Measurements from ENCODE around the gene AGBL4.

Gene AGBL4

DNA sequence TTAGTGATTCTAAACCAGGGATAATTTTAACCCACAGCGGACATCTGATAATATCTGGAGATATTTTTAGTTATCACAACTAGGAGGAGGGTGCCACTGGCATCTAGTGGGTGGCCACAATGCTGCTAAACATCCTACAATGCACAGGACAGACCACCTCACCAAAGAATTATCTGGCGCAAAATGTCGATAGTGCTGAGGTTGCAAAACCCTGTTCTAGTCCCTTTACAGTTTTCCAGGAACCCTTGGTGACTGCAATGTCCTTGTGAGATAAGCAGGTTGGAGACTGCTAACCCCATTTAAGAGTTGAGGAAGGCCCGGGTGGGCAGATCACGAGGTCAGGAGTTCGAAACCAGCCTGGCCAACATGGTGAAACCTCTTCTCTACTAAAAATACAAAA is 1083.9 kb downstream of the AGBL4 start:
- DNase-seq, result no peak

DNA sequence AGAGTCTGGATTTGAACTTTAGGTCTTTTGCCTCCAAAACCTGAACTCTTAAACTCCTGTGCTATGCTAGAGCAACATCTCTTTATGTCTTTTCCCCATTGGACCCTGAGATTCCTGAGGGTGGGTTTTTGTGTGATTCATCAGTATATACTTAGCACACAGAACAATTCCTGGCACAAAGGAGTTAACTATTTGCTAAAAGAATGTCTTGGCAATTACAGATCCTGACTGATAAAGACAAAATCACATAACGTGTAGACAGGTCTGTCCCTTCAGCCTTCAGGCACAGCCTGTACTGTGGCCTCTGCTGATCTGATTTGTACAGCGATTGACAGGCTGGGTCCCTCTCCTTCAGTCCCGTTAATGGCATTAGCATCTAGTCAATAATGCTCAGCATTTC is 1084.7 kb downstream of the AGBL4 start:
- DNase-seq, result no peak

DNA sequence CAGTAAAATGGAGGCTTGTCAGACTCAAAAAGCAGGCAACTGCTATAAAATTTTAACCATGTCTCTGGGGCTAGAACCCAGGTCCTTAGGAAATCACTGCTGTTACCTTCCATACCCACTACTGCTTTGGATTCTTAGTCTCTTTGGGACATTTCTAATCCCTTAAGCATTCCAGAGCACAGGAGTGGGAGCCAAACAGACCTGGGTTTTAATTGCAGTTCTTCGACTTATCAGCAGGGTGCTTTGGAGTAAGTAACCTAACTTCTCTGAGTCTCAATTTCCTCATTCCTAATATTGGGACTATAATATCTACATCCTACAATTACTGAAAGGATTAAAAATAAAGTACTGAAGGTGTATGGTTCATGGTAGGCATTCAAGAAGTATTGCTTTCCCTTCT is 1086.0 kb downstream of the AGBL4 start:
- DNase-seq, result no peak

DNA sequence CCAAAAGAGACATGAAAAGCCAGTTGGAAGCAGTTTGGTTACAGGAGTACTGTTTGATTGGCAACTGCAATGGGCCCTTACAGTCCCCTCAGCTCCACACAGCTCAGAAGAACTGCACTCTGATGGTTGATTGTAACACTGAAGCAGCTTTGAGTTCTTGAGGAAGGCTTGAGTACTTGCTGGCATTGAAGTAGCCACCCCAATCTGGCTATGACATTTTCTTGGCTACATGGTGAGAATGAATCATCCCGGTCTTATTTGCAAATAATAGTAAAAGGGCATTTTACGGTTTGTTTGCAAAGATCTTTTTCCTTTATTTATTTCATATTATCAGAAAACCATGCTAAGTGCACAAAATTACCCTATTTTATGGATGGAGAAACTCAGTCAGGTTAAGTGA is 1087.3 kb downstream of the AGBL4 start:
- no peak for DNase-seq

DNA sequence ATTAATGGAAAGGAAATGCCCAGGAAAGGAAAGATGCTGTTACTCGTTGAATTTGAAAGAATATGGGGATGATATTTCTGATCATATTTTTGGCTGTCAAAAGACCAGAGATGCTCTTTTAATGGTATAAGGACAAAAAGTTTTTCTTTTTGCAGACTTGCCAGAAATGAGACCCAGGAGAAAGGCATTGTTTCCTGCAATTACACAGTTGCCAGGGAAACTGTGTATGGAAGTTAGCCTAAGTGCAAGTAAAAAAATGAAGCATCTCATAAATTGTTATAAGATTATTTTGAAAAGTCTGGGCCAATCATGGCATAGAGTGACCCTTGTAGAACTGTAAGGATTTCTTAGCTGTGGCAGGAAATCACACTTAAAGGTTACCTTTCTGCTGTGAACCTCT is 1091.4 kb downstream of the AGBL4 start:
- no peak for DNase-seq

DNA sequence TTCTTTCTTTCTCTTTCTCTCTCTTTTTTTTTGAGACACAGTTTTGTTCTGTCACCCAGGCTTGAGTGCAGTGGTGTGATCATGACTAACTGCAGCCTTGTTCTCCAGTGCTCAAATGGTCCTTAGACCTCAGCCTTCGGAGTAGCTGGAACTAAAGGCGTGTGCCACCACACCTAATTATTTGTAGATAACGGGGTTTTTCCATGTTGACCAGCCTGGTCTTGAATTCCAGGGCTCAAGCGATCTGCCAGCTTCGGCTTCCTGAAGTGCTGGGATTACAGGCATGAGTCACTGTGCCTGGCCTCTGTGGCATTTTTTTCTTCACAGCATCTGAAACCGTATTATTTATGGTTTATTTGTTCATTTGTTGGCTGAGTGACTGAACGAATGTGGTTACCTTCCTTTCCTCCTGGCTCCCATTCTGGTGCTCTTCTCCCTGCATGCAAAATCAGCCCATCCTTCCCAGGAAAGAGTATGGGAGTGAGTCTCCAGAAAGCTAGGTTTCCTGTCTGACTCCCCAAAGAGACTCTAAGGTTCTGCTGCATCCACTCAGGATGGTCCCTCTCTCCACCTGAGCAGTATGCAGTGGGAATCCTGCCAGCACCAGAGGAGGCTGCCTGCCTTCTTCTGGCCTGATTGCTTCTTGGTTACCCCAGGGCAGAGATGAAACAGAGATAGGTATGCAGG is 1092.1 kb downstream of the AGBL4 start:
- DNase-seq, result no peak

DNA sequence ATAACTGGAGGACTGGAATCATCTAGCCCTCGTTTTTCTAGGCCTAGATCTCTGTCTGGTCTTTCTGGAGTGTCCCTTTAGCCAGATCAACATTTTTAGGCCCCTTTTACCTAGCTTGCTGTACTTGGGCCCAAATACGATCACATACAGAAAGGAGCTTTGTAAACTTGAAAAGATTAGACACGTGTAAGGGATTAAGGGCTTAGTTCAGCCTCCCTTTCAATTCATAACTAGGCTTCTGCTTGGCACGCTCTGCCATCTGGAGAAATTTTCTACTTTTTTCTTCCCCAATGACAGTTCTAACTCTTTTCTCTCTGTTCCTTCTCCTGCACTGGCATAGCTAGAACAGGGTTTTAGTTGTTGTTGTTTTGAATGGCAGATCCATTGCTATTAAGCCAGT is 1093.7 kb downstream of the AGBL4 start:
- no peak for DNase-seq

DNA sequence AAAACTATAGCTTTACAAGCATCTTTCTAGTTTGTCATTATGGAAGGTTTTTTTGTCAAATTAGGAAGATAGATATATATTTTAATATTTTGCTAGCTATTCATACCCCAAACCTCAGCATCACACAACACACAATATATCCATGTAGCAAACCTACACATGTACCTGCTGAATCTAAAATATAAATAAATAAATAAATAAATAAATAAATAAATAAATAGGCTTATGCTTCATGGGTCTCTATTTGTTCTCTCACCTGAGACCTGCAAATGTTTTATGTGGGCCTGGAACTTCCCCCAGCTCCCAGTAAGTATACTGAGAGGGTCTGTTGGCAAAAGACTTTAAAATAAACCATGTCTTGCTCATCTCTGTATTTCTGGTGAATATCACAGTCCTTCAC is 1099.7 kb downstream of the AGBL4 start:
- no peak for DNase-seq

DNA sequence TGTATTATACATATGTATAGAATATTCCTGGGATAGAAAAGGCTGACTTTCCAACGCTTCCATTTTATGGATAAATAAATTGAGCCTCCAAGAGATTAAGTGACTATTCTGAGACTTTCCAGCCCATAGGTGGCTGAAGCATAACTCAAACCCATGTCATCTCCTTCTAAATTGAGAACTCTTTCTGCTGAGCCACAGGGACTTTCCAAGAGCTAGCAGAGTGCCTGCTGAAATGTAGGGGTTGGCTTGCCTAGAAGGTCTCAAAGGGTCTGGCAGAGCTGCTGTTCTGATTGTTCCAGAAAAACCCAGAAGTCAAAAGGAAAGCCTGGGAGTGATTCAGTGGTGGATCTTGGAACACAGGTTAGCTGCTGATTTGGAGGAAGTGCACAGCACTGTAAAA is 1100.6 kb downstream of the AGBL4 start:
- DNase-seq, result no peak

DNA sequence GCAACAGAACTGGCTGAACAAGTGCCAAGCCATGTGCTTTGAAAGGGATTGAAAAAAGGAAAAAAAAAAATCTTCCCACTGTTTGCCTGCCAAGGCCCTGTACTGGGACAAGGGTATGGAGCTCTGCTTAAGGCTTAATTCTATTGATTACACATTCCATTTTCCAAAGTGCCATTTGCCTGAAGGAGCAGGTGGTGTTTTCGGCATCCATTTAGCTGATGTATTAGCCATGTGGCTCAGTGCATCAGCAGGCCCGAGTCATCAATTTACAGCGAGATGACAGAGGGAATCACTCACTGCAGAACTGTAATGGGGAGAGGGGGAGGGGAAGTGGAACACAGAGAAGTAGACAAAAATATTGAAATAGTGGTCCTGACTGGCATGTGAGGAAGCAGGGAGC is 1102.9 kb downstream of the AGBL4 start:
- no peak for DNase-seq

DNA sequence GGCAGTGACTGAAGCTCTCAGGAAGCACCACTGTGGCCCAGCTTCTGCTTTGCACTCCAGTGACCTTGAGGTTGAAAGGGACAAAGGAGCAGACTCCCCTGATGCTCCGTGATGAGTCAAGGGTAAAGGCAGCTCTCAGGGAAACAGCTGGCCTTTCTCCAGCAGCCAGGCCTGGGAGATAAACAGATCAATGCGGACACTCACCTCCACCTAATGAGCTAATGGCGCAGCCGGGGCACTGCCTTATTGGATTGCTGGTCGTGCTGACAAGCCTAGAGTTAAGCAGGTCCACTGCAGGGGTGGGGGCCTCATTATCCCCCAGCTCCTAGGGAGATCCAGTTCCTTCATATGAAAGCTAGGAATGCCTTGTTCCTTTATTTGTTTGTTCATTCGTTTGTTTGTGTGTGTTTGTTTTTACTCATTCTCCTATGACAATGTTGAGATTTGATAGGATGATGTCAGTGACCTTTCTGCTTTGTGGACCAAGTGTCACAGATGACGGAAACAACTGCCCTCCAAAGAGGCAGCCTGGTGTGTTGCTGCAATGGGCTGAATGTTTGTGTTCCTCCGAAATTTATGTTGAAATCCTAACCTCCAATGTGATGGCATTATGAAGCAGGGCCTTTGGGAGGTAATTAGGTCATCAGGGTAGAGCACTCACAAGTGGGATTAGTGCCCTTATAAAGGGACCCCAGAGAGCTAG is 1105.7 kb downstream of the AGBL4 start:
- DNase-seq, result no peak

DNA sequence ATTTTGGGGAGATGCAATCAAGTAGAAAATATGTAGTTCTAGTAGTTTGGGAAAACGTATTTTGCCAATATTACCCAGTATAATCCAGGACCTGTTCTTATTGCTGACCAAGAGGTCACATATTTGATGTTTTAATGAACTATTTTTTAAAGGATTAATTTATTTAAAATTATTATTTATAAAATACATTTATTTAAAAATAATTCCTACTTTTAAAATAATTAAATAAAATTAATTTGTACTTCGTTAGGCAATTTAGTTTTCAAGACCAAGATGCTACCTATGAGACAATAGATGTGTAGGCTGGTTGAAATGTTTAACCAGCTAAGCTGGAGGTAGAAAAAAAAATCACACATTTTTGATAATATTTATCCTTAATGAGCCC is 1106.7 kb downstream of the AGBL4 start:
- DNase-seq, result no peak

DNA sequence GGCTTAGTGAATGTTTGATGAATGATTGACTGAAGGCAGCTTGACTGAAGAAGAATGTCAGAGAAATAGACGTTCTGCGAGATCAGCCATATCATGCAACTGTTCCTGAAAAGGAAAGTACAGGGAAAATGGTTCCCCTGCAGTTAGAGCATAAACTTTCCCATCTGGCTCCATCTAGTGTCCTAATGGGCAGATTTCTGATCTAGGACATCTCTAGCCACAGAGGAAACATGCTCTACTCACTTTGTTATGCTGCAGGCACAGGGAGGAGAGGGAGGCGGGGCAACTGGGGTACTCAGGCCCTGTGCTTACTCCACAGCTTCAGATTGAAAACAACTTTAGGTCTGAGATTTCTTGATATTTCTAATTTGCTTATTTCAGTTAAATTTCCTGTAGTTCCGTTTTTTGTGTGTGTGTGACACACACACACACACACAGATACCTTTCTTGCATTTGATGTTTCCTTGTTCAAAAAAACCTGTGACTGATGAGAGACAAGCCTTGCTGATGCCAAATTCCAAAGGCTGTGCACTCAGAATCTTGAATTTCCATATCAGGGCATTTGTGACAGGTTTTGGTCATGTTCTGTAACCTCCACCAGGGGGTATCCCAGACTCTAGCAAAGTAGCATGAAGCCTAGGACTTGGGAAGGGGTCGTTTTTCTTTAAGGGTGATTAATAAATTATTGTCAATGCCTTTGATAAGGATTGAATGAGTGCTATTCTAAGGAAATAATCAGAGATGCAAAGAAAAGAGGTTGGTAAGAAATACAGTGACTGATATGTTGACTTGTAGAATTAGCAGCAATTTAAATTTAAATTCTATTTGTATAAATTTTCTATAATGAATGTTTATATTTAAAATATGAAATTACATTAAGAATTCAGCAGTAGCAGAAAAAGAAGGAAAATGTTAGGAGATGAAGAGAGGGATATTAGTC is 1107.4 kb downstream of the AGBL4 start:
- DNase-seq, result no peak

DNA sequence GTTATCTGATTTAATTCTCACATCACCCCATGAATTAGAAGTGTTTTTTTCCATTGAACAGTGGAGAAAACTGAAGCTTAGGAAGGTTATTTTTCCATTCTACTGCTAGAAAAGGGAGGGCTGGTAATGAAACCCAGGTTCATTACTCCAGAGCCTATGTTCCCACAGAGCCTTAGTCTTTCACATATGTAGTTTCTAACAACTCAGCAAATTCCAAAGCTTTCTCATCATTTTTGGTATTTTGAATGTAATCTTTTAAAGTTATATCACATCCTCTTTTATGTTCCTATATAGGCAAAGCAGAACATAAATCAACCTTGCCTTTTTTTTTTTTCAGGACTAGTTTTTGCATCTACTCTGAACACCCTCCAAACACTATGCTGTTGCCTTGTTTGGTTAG is 1115.1 kb downstream of the AGBL4 start:
- DNase-seq, result no peak

DNA sequence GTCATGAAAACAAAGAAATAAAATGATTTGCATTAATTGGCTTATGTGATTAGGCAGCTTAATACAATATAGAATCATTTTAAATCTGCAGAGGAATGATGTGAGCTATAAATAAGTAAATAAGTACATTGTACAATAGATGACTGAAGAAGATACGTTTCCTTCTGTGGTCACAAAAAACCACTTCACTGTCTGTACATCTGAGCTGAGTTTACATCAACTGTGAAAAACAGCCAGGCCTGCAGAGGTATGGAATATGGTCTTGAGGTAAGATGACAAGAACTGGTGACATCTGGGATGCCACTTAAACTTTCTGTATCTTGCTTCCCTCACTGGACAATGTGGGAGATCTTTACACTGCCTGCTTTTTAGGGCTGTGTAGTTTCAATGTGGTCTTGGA is 1117.0 kb downstream of the AGBL4 start:
- DNase-seq, result no peak

DNA sequence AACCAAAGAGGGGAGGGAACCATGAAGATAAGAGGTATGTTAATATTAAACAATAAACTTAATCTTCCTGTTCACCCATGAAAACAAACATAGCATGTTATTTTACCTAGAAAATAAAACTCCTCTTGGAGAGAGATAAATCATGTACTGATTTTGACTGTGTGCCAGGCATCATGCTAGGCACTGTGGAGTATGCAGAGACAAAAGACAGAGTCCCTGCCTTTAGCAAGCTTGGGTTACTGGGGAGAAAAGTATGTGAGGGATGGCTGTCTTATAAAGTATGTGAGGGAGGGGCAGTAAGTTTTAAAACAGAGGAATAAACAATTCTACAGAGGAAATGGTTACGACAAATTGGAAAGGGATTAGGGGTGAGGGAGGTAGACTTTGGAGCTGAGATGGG is 1117.6 kb downstream of the AGBL4 start:
- DNase-seq, result no peak

DNA sequence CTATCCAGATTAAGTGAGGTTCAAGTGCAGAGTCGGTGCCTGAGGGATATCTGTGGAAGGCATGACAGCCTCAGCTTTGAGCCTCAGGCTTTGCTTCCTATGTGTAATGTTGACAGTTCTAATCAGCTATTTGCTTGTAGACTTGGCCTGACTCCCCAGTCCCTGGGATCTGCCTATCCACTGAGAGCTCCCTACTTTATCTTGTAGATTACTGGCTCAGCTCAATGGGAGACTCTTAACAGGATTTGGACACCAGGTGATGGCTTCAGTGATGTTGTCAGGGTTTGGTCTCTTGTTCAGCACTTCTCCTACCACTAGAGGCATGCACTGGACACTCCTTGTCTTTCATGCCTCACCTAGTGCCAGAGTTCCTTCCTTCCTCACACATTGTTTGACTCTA is 1120.5 kb downstream of the AGBL4 start:
- no peak for DNase-seq

DNA sequence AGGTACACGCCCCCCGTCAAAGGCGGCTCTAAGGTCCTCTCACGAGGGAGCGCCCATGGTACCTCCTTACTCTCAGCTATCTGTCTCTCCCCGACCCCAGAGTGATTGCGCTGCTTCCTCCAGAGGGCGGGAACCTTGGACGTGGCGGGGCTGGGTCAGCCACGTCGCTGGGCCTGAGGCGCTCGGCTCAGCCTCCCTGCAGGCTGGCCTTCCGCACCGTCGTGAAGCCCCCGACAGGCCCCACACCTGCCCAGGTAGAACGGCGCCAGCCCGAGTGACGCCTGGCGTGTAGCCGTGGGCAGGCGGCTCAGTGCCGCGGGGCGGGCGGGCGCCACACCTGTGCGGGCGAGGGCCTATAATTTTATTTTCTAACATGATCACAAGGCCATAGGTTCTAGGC is 1124.9 kb downstream of the AGBL4 start:
- DNase-seq, result no peak

DNA sequence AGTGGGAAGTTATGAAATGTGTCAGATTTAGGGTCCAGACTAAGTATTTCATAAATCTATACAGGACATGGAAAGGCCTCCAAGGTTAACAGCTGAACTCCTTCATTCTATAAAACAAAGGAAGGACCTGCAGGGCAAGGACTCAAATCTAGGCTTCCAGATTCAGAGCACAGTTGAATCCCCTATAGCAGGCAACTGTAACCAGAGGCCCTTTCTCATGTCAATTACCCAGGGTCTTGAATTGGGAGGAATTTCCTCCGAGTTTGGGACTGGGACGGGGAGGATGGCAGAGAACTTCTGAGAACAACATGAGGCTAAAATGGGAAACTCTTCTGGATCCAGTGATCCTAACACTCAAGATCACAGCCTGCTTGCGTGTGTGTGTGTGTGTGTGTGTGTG is 1134.1 kb downstream of the AGBL4 start:
- DNase-seq, result no peak

DNA sequence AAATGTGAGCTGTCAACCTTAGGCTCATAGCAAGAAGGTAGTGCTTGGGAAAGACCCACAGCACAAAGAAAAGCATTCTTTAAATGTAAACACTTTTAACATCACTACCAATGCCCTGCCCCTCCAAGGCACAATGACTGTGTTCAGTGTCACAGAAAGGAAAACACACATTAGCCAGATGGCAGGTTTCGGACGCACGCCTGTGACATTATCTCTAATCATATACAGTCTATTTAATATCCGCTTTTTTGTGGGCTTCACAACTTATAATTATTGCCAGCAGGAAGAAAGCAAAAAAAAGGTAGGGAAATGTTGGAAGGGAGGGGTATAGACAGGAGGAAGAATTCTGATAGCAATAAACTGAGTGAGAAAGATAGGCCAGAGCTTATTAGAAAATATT is 1134.7 kb downstream of the AGBL4 start:
- no peak for DNase-seq

DNA sequence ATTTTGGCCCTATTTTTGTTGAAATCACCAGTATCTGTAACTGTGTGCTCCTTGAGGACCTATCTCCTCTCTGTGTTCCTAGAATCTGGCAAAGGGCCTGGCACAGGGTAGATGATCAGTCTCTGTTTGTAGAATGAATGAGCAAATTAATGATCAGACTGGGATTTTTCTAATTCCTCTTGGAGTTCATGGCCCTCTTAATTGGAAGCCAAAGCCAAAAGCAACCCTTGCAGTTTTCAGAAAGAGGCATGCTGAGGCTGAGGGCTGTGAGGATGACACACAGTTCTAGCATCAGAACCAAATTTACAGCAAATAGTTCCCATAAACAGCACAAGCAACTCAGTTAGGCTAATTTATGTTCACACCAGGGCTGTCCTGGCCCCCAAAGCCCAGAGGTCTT is 1136.0 kb downstream of the AGBL4 start:
- DNase-seq, result no peak

DNA sequence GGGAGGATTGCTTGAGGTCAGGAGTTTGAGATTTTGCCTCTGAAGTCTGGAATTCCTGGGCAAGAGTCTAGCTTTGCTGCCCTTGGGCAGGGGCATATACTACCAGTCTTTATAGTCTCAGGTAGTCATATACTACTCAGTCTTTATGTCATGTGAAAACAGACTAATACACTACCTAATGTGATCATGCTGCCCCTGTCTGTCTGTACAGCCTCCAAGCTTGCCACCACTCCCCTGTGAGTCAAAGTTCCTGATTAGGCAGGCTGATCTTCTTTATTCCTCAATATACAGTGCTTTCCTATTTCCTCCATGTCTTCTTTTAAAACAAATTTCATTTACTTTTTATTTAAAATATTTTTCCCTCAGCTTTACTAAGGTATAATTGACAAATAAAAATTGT is 1141.7 kb downstream of the AGBL4 start:
- DNase-seq, result no peak

DNA sequence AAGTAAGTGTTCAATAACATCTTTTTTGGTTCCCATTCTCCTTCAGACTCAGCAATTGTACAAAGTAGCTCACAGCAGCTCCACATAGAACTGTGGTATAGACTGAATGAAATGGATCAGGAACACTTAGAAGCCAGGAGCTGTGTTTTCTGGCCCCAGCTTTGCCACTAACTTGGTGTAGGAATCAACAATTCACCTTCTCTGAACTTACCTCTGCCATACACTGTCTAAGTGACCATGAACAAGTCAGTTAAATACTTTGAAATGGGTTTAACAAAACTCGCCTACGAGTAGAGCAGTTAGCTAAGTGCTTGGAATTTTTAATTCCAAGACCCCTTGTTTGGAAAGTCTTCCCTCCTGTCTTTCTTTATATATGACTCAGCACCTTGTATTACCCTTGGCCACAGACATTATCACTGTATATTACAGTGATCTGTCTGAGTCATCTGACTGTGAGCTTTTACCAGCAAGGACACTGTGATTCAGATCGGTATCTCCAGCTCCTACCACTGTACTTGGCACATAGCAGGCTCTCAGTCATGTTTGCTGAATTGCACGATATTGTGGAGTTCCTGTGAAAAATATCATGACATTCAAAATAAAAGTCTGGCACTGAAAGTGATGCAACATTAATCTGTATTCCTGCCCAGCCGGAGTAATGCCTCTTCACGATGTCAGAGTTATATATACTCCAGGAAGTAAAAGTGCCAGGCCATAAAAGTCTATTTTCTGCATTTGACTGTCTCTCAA is 1145.4 kb downstream of the AGBL4 start:
- no peak for DNase-seq
